MM.1S (cell line): ENCODE results near the gene TNK1.
"Not testable (repeated sequence)": the region's sequence is repeated elsewhere in the genome, so short reads cannot be mapped to it uniquely, and the experiment has no call there.

Experiments used
- DNase-seq: peaks from one replicate; pipeline ENCODE4 v3.0.0-alpha.2; 2015
- H2AFZ ChIP-seq: fragments of 300-600 bp; sonication (generic); 2 replicates; pipeline ENCODE4 v1.6.0; 2016; ENCODE audit warnings: antibody characterized with exemption, low read length
- H3F3A ChIP-seq: fragments of 300-600 bp; sonication (generic); 2 replicates; pipeline ENCODE4 v1.6.1; 2016; ENCODE audit warnings: mild to moderate bottlenecking, antibody characterized with exemption, low read length, moderate library complexity, mixed read lengths; ENCODE audit not compliant: insufficient read depth
- H3K27ac ChIP-seq: fragments of 300-600 bp; sonication (generic); 2 replicates; pipeline ENCODE4 v1.5.1; 2016; ENCODE audit warnings: mild to moderate bottlenecking, low read length
- H3K27me3 ChIP-seq: fragments of 300-600 bp; sonication (generic); replicated peaks from 2 replicates; pipeline ENCODE4 v1.6.0; 2016; ENCODE audit warnings: low read length; ENCODE audit not compliant: insufficient read depth
- H3K36me3 ChIP-seq: fragments of 300-600 bp; sonication (generic); replicated peaks from 2 replicates; pipeline ENCODE4 v1.6.1; 2016; ENCODE audit warnings: mild to moderate bottlenecking, low read length, mixed read lengths; ENCODE audit not compliant: insufficient read depth
- H3K4me1 ChIP-seq: fragments of 300-600 bp; sonication (generic); 2 replicates; pipeline ENCODE4 v1.6.1; 2016; ENCODE audit warnings: low read length, mixed read lengths
- H3K4me2 ChIP-seq: fragments of 300-600 bp; sonication (generic); 2 replicates; pipeline ENCODE4 v1.6.0; 2016; ENCODE audit warnings: low read depth, low read length
- H3K4me3 ChIP-seq: fragments of 300-600 bp; sonication (generic); 2 replicates; pipeline ENCODE4 v1.5.1; 2016; ENCODE audit warnings: low read length, mixed read lengths
- H3K79me2 ChIP-seq: fragments of 300-600 bp; sonication (generic); 2 replicates; pipeline ENCODE4 v1.6.1; 2016; ENCODE audit warnings: mixed run types, low read length, mixed read lengths
- H3K9ac ChIP-seq: fragments of 300-600 bp; sonication (generic); 2 replicates; pipeline ENCODE4 v1.6.1; 2016; ENCODE audit warnings: low read length, mixed read lengths
- H3K9me2 ChIP-seq: fragments of 300-600 bp; sonication (generic); replicated peaks from 2 replicates; pipeline ENCODE4 v1.6.1; 2016; ENCODE audit warnings: mild to moderate bottlenecking, low read length, mixed read lengths; ENCODE audit not compliant: insufficient read depth
- H3K9me3 ChIP-seq: fragments of 300-600 bp; sonication (generic); replicated peaks from 2 replicates; pipeline ENCODE4 v1.6.1; 2016; ENCODE audit warnings: mild to moderate bottlenecking, low read length, mixed read lengths; ENCODE audit not compliant: insufficient read depth
- H4K20me1 ChIP-seq: fragments of 300-600 bp; sonication (generic); 2 replicates; pipeline ENCODE4 v1.6.1; 2016; ENCODE audit warnings: mild to moderate bottlenecking, low read length, moderate library complexity, mixed read lengths; ENCODE audit not compliant: insufficient read depth
- CTCF ChIP-seq: fragments of 300-600 bp; sonication (generic); IDR thresholded peaks from 2 replicates; pipeline ENCODE4 v1.5.1; 2016; ENCODE audit warnings: antibody characterized with exemption, low read length, mixed read lengths
- EZH2 ChIP-seq: fragments of 300-600 bp; sonication (generic); optimal IDR thresholded peaks from 2 replicates; pipeline ENCODE3; 2017; ENCODE audit warnings: low read depth, mild to moderate bottlenecking, antibody characterized with exemption, low read length, mixed read lengths
- EZH2phosphoT487 ChIP-seq: fragments of 300-600 bp; sonication (generic); IDR thresholded peaks from 2 replicates; pipeline ENCODE4 v1.6.1; 2018; ENCODE audit warnings: antibody characterized with exemption, low read length

The TNK1 gene

DNA sequence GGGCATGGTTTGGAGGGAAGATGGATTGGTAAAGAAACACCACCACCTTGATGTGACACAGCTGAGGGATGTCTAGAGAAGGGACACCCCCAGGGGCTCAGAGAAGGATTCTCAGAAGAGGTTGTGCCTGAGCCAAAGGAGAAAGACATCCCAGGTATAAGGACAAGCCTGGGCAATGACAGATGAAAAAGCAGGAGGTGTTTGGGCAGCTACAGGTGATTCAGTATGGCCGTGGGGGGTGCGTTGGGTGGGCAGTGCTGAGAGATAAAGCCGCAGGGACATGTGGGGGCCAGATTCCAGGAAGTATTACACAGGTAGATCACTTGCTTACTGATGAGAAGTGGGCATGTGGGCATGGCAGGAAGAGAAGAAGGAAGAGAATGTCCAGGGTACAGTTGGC lies 19.0 kb upstream of the TNK1 start:
- no peak for TF ChIP-seq EZH2
- no peak for TF ChIP-seq EZH2phosphoT487
- TF ChIP-seq CTCF = no peak
- no peak for DNase-seq

DNA sequence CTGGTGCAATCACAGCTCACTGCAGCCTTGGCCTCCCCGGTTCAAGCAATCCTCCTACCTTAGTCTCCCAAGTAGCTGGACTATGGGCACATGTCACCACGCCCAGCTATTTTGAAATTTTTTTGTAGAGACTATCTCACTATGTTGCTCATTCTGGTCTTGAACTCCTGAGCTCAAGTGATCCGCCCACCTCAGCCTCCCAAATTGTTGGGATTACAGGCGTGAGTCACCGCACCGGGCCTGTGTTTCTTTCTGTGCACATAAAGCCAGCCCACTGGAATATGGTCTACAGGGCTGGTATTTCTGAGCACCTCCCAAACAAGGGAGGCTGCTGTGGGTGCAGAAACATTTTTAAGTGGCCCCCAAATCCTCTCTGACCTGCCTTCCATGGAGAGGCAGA lies 17.6 kb upstream of the TNK1 start:
- H3K9me3 ChIP-seq = no peaks in the 10 kb centered on the region
- no peaks in the 10 kb centered on the region for H4K20me1 ChIP-seq
- H3K4me2 ChIP-seq = no peak overlapping the region
- no peak overlapping the region for H3K27ac ChIP-seq
- H3F3A ChIP-seq = no peaks in the 10 kb centered on the region
- no peak overlapping the region for H3K4me3 ChIP-seq
- no peaks in the 10 kb centered on the region for H3K79me2 ChIP-seq
- H3K9me2 ChIP-seq = no peaks in the 10 kb centered on the region
- H2AFZ ChIP-seq = no peak overlapping the region
- DNase-seq = no peak
- TF ChIP-seq EZH2 (no peak), CTCF (no peak), EZH2phosphoT487 (no peak)
- H3K27me3 ChIP-seq = peaks cover 22% of the 10 kb centered on the region
- H3K36me3 ChIP-seq = no peaks in the 10 kb centered on the region
- no peak overlapping the region for H3K9ac ChIP-seq
- no peaks in the 10 kb centered on the region for H3K4me1 ChIP-seq

More for the DNA sequence above, 19.0 kb upstream of the TNK1 start:
- Histone ChIP-seq H3F3A (no peaks in the 10 kb centered on the region), H2AFZ (no peak overlapping the region), H3K4me3 (no peak overlapping the region), H3K4me2 (no peak overlapping the region), H3K4me1 (no peaks in the 10 kb centered on the region), H3K9ac (no peak overlapping the region), H3K36me3 (no peaks in the 10 kb centered on the region), H3K9me2 (no peaks in the 10 kb centered on the region), H3K27me3 (peaks cover 16% of the 10 kb centered on the region; the same call in 1 of the 2 replicates), H3K9me3 (no peaks in the 10 kb centered on the region), H4K20me1 (no peaks in the 10 kb centered on the region), H3K79me2 (no peaks in the 10 kb centered on the region), H3K27ac (no peak overlapping the region)

DNA sequence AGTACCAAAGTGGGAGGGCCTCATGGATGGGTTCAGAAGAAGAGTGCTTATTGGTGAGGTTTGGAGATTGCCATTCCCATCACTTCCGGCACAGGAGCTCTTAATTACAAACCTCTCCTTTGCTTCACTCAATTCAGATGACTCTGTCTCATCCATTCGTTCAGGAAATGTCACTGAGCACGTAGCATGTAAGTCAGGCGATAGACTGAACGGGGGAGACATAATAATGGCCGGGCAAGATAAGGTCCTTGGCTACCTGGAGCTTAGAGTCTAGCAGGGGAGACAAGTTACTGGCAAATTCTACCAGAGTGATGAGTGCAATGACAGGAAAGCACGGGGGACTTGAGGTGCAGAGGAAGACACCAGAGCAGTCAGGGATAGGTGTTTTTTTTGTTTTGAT lies 14.9 kb upstream of the TNK1 start:
- H3K4me2 ChIP-seq, H3K27ac ChIP-seq, H3K9ac ChIP-seq, H3K9me2 ChIP-seq, H2AFZ ChIP-seq, H3K79me2 ChIP-seq, H3K36me3 ChIP-seq, H3K4me3 ChIP-seq, H3K9me3 ChIP-seq, H3F3A ChIP-seq, H4K20me1 ChIP-seq, H3K4me1 ChIP-seq, DNase-seq: not testable (repeated sequence)
- peaks cover 46% of the 10 kb centered on the region for H3K27me3 ChIP-seq

DNA sequence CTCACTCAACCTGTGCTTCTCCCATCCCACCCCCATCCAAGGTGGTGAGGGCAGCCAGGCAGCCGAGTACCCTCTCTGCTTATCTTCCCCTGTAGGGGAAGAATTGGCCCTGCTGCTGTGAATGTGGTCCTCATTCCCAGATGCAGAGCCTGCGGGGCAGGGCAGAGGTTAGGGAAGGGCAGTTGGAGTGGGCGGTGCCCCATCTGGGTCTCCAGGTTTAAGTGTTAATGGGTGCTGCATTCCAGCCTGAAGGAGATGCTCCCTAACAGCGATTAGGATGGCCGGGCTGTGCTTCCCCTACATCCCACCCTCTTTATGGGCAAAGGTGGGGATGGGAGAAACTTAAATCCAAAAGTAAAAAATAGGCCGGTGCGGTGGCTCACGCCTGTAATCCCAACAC lies 13.8 kb upstream of the TNK1 start:
- Histone ChIP-seq H3K9me3 (no peaks in the 10 kb centered on the region), H3F3A (no peaks in the 10 kb centered on the region), H3K4me1 (no peaks in the 10 kb centered on the region), H3K4me3 (no peak overlapping the region), H3K79me2 (no peaks in the 10 kb centered on the region), H3K36me3 (no peaks in the 10 kb centered on the region), H3K4me2 (no peak overlapping the region), H4K20me1 (no peaks in the 10 kb centered on the region), H2AFZ (no peak overlapping the region), H3K27me3 (peaks cover 44% of the 10 kb centered on the region), H3K9ac (no peak overlapping the region), H3K27ac (no peak overlapping the region), H3K9me2 (no peaks in the 10 kb centered on the region)
- TF ChIP-seq EZH2phosphoT487 = no peak
- no peak for TF ChIP-seq CTCF
- no peak for TF ChIP-seq EZH2
- DNase-seq = no peak
